ENCODE measurements around the gene EVPL. TPM values are rescaled to one million over a fixed set of nuclear protein-coding genes. Genes with fewer than 3 reads are reported as not detected.

EVPL gene
- total RNA-seq, 1 experiment from 2014 or later: 1.3 TPM

DNA sequence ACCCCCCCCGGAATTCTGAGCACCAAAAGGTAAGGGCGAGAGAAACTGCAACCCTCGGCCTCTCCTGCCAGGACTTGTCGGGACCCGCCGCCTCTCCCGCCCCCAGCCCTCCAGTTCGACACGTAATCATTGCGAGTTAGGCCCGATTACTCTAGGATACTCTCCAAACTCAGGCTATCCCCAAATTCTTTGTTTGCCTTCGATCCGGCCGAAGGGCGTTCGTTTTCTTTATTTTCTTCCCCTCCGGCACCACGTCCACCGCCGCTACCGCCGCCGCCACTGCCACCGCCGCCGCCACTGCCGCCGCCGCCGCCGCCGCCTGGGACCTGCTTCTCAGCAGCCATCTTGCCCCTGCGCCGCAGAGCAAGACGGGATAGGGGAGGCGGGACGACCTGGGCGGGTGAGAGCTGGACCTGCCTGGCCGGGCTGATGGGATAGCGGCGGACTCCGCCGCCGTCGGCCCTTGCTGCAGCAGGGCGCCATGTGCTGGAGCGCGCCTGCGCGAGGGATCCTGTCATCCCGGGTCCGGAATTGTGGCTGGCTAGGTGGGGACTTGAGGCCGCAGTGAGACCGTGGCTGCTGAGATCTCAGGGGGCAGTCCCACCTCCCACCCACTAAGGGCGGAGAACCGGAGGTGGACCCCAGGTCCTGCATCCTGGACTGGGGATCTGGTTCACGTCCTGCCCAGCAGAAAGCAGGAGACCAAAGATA, 45.2 kb upstream of the EVPL start, which contains the start of gene SRP68 (continued):
- TF ChIP-seq, protein P1, sequence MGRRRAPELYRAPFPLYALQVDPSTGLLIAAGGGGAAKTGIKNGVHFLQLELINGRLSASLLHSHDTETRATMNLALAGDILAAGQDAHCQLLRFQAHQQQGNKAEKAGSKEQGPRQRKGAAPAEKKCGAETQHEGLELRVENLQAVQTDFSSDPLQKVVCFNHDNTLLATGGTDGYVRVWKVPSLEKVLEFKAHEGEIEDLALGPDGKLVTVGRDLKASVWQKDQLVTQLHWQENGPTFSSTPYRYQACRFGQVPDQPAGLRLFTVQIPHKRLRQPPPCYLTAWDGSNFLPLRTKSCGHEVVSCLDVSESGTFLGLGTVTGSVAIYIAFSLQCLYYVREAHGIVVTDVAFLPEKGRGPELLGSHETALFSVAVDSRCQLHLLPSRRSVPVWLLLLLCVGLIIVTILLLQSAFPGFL (CRISPR knock-in tag; IDR thresholded peaks at IDR 0.05; ENCODE audit: borderline replicate concordance): peak; percentile 78; the same call in 1 of the 2 replicates
- TF ChIP-seq TCF7 (CRISPR knock-in tag; IDR thresholded peaks at IDR 0.05; ENCODE audit: low read depth) (peak; percentile 13; the same call in 1 of the 2 replicates), E2F4 (CRISPR knock-in tag; IDR thresholded peaks at IDR 0.05; ENCODE audit: borderline replicate concordance, low read depth) (0 out of 2 replicates have a peak, but pooled peaks have one; percentile 60), ZNF532 (CRISPR knock-in tag; IDR thresholded peaks at IDR 0.05; ENCODE audit: borderline replicate concordance) (no peak), NFYB (CRISPR knock-in tag; conservative IDR thresholded peaks at IDR 0.05; ENCODE audit: low read depth) (no peak), ERG (CRISPR knock-in tag; IDR thresholded peaks at IDR 0.05) (no peak), ESRRA (CRISPR knock-in tag; IDR thresholded peaks at IDR 0.05; ENCODE audit: borderline replicate concordance) (no peak), ARID4B (CRISPR knock-in tag; IDR thresholded peaks at IDR 0.05; ENCODE audit: borderline replicate concordance) (0 out of 2 replicates have a peak, but pooled peaks have one; percentile 3), ATF3 (CRISPR knock-in tag; conservative IDR thresholded peaks at IDR 0.05) (no peak), NFATC4 (CRISPR knock-in tag; IDR thresholded peaks at IDR 0.05) (no peak), AR (CRISPR knock-in tag; IDR thresholded peaks at IDR 0.05) (no peak)
- TF ChIP-seq, protein P2, sequence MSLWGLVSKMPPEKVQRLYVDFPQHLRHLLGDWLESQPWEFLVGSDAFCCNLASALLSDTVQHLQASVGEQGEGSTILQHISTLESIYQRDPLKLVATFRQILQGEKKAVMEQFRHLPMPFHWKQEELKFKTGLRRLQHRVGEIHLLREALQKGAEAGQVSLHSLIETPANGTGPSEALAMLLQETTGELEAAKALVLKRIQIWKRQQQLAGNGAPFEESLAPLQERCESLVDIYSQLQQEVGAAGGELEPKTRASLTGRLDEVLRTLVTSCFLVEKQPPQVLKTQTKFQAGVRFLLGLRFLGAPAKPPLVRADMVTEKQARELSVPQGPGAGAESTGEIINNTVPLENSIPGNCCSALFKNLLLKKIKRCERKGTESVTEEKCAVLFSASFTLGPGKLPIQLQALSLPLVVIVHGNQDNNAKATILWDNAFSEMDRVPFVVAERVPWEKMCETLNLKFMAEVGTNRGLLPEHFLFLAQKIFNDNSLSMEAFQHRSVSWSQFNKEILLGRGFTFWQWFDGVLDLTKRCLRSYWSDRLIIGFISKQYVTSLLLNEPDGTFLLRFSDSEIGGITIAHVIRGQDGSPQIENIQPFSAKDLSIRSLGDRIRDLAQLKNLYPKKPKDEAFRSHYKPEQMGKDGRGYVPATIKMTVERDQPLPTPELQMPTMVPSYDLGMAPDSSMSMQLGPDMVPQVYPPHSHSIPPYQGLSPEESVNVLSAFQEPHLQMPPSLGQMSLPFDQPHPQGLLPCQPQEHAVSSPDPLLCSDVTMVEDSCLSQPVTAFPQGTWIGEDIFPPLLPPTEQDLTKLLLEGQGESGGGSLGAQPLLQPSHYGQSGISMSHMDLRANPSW (CRISPR knock-in tag; conservative IDR thresholded peaks at IDR 0.05; ENCODE audit: low read depth): no peak
- TF ChIP-seq, protein P3, sequence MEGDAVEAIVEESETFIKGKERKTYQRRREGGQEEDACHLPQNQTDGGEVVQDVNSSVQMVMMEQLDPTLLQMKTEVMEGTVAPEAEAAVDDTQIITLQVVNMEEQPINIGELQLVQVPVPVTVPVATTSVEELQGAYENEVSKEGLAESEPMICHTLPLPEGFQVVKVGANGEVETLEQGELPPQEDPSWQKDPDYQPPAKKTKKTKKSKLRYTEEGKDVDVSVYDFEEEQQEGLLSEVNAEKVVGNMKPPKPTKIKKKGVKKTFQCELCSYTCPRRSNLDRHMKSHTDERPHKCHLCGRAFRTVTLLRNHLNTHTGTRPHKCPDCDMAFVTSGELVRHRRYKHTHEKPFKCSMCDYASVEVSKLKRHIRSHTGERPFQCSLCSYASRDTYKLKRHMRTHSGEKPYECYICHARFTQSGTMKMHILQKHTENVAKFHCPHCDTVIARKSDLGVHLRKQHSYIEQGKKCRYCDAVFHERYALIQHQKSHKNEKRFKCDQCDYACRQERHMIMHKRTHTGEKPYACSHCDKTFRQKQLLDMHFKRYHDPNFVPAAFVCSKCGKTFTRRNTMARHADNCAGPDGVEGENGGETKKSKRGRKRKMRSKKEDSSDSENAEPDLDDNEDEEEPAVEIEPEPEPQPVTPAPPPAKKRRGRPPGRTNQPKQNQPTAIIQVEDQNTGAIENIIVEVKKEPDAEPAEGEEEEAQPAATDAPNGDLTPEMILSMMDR (IDR thresholded peaks at IDR 0.05): no peak
- TF ChIP-seq, protein P4, sequence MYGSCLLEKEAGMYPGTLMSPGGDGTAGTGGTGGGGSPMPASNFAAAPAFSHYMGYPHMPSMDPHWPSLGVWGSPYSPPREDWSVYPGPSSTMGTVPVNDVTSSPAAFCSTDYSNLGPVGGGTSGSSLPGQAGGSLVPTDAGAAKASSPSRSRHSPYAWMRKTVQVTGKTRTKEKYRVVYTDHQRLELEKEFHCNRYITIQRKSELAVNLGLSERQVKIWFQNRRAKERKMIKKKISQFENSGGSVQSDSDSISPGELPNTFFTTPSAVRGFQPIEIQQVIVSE (CRISPR knock-in tag; IDR thresholded peaks at IDR 0.05; ENCODE audit: borderline replicate concordance): no peak

All from WTC11 (cell line).